KOPT-K1 (cell line): ENCODE results near the gene CHRNG.

ENCODE experiments used
- H3K27ac ChIP-seq: fragments of 200-600 bp; sonication (generic); 2 replicates; pipeline ENCODE4 v1.5.1; 2016; ENCODE audit warnings: antibody characterized with exemption, mild to moderate bottlenecking, low read depth, low read length; ENCODE audit not compliant: poor library complexity, severe bottlenecking
- H3K36me3 ChIP-seq: fragments of 200-600 bp; sonication (generic); 2 replicates; pipeline ENCODE4 v1.5.1; 2017; ENCODE audit warnings: antibody characterized with exemption, mild to moderate bottlenecking, low read length, moderate library complexity; ENCODE audit not compliant: insufficient read depth
- H3K9me3 ChIP-seq: fragments of 200-600 bp; sonication (generic); 2 replicates; pipeline ENCODE4 v1.5.1; 2017; ENCODE audit warnings: antibody characterized with exemption, low read length, mild to moderate bottlenecking; ENCODE audit not compliant: insufficient read depth, poor library complexity, severe bottlenecking

Gene CHRNG

GRCh38 chr2:232501794-232502390 lies 37.6 kb upstream of the CHRNG start:
- Histone ChIP-seq H3K27ac (no peak overlapping the region), H3K36me3 (no peaks in the 10 kb centered on the region), H3K9me3 (no peaks in the 10 kb centered on the region)

GRCh38 chr2:232502511-232502910 lies 37.0 kb upstream of the CHRNG start:
- H3K36me3 ChIP-seq, result no peaks in the 10 kb centered on the region
- no peaks in the 10 kb centered on the region for H3K9me3 ChIP-seq
- H3K27ac ChIP-seq, result no peak overlapping the region

DNA sequence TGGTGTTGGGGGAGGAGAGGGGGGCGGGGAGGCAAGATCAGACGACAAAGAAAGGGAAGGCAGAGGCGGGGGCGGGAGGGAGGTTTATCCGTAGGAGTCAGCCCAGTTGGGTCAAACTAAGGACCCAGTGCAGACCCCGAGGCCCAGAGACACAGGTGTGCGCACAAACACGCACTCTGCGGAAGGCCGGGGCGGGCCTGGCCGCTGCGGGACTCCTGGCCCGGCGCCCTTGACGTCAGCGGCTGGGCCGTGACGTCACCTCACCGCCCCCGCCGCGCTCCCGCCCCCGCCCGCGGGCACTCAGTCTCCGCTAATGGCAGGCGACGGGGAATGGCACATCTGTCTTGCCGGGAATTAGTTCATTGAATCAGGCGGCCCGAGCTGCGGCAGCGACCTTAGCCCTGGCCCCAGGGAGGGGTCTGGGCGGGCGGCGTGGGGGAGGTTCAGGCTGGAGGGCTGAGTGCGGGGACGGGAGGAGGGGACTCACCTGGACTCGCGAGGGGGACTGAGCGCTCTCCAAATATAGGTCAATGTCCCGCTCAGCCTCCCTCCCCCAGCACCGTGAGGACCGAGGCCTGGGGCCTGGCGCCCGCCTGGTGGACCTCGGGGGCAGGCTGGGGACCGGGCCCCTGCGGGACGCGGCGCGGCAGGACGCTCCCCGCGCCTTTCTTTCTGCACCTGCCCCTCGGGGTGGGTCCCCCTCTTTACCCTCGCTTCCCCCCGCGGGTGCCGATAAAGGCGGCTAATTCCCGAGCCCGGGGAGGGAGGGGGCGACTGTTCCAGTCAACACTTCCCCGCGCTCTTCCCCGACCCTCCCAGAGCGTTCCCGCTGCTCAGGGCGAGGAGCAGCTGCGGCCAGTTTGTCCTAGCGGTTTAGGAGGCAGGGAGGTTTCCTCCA lies 36.3 kb upstream of the CHRNG start:
- H3K36me3 ChIP-seq, result no peaks in the 10 kb centered on the region
- no peaks in the 10 kb centered on the region for H3K9me3 ChIP-seq
- H3K27ac ChIP-seq, result no peak overlapping the region

DNA sequence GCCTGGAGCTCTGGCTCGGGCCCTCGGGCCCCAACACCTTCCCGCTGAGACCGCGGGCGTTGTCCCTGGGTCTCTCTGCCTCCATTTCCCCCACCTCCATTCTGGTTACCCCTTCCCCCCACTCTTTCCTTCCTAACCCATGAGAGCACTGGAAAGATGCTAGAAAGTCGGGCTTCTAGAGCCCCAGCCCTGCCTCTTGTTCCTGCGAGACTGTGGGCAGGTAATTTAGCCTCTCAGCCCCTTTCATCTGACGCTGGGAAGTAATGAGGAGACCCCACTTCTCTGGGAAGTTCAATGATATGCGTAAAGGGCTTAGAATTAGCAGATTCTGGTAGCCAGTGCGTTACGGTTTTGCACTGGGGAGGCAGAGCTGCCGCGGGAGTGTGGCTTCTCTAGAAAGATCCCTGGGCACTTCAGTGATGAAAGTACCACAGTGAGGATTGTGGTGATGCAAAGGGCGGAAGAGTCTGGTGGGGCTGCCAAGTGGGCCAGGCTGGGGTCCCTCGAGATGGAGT lies 35.6 kb upstream of the CHRNG start:
- H3K27ac ChIP-seq, result no peak overlapping the region
- no peaks in the 10 kb centered on the region for H3K36me3 ChIP-seq
- H3K9me3 ChIP-seq, result no peaks in the 10 kb centered on the region

- H3K36me3 ChIP-seq, result no peaks in the 10 kb centered on the region
- H3K27ac ChIP-seq, result no peak overlapping the region
- H3K9me3 ChIP-seq, result no peaks in the 10 kb centered on the region
These were observed 35.1 kb upstream of the CHRNG start for GRCh38 chr2:232504438-232504837.

GRCh38 chr2:232505856-232506255 lies 33.6 kb upstream of the CHRNG start:
- Histone ChIP-seq H3K9me3 (no peaks in the 10 kb centered on the region), H3K27ac (no peak overlapping the region), H3K36me3 (no peaks in the 10 kb centered on the region)

DNA sequence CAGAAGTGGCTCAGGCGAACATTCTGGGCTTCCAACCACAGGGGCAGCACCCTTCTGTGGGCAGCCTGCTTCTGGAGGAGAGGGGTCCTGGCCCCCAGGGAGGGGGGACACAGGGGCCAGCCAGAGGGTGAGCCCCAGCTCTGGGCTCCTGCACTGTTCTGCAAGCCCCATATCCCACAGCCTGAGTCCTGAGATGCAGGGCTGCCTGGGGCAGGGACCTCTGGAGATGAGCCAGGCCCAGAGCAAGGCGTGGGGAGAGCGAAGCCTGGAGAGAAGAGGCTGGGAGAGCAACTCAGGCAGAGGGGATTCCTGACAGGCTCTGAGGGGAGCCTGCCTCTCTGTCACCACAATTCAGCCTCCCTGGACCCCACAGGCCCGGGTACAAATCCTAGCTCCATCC lies 32.8 kb upstream of the CHRNG start:
- no peak overlapping the region for H3K27ac ChIP-seq
- H3K9me3 ChIP-seq, result no peaks in the 10 kb centered on the region
- H3K36me3 ChIP-seq, result no peaks in the 10 kb centered on the region

DNA sequence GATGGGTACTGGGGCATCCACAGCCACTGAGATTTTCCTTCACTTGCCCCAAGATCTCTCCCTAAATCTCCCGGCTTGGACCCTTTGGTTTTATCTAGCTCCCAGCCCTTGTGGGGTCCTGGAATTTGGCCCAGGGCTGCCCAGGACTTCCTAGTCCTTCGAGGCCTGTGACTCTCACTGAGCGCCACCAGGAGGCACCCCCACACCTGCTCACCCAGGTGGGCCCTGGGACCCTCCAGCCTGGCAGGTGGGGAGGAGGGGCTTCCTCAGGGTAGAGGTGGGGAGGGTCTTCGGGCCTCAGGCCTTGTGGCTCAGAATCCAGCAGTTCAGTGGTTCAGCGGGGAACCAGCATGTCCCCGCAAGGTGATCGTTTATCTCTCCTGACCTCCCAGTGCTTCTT lies 31.2 kb upstream of the CHRNG start:
- Histone ChIP-seq H3K27ac (no peak overlapping the region), H3K36me3 (no peaks in the 10 kb centered on the region), H3K9me3 (no peaks in the 10 kb centered on the region)

GRCh38 chr2:232511336-232511890 lies 28.1 kb upstream of the CHRNG start:
- H3K9me3 ChIP-seq, result no peaks in the 10 kb centered on the region
- no peaks in the 10 kb centered on the region for H3K36me3 ChIP-seq
- no peak overlapping the region for H3K27ac ChIP-seq

DNA sequence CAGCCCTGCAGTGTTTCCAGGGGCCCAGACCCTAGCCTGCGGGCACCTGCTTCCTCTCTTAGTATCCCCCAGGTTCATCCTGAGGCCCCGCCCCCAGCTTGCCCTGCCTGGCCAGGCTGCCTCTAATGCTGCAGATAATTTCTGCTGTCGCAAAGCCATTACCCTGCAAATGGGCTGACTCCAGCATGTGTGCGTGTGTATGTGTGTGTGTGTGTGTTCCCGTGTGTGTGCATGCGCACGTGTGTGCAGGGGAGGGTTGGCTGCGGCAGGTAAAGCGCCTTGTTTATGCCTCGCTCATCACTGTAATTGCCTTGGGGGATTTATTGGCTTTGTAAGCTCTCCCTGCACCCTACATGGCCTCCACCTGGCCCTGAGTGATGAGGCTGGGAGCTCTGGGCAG lies 26.9 kb upstream of the CHRNG start:
- Histone ChIP-seq H3K27ac (no peak overlapping the region), H3K36me3 (no peaks in the 10 kb centered on the region), H3K9me3 (no peaks in the 10 kb centered on the region)

GRCh38 chr2:232513353-232513752 lies 26.1 kb upstream of the CHRNG start:
- H3K36me3 ChIP-seq, result no peaks in the 10 kb centered on the region
- H3K27ac ChIP-seq, result no peak overlapping the region
- H3K9me3 ChIP-seq, result no peaks in the 10 kb centered on the region

- Histone ChIP-seq H3K36me3 (no peaks in the 10 kb centered on the region), H3K9me3 (no peaks in the 10 kb centered on the region), H3K27ac (no peak overlapping the region)
These were observed 23.9 kb upstream of the CHRNG start for GRCh38 chr2:232515639-232516038.

DNA sequence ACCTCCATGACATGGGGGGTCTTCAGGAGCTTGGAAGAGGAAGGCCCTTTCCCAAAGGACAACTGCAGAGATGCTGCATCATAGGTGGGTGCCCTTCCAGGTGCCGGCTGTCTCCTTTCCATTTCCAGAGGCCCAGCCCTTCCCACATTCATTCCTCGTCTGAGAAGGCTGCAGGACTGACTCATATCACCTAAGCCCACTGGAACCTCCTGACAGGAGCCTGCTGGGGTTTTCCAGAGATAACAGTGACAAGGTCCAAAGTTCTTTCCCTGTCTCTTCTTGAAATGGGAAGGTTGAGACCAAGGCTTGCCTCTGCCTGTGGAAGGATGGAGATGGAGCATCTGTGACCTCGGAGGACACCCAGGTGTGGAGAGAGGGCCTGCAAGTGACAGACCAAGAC lies 22.9 kb upstream of the CHRNG start:
- Histone ChIP-seq H3K36me3 (no peaks in the 10 kb centered on the region), H3K9me3 (no peaks in the 10 kb centered on the region), H3K27ac (no peak overlapping the region)

GRCh38 chr2:232518844-232519243 lies 20.6 kb upstream of the CHRNG start:
- H3K36me3 ChIP-seq, result no peaks in the 10 kb centered on the region
- H3K27ac ChIP-seq, result no peak overlapping the region

GRCh38 chr2:232519581-232520438 lies 19.7 kb upstream of the CHRNG start, which contains the start of gene PRSS56:
TSS of gene PRSS56 (plus strand) at chr2:232520388. CDS start at chr2:232520599, 211 bp downstream.
- H3K36me3 ChIP-seq, result no peaks in the 10 kb centered on the region
- H3K9me3 ChIP-seq, result no peaks in the 10 kb centered on the region
- H3K27ac ChIP-seq, result no peak within 1 kb of the TSS

More at GRCh38 chr2:232518844-232519243, 20.6 kb upstream of the CHRNG start:
- no peaks in the 10 kb centered on the region for H3K9me3 ChIP-seq
